Measurements from ENCODE around the gene SH3YL1. TPM values are rescaled to one million over a fixed set of nuclear protein-coding genes. Genes with fewer than 3 reads are reported as not detected.

SH3YL1 gene
- total RNA-seq: 50.2 and 55.5 TPM in 2 replicates
- long read RNA-seq, partial matches to known transcripts: 7 of 129 reads
- long read RNA-seq, other reads (novel, unspliced or antisense): 117 of 129 reads

GRCh38 chr2:263774-264492, at the start of gene SH3YL1:
TSS of gene SH3YL1 (minus strand) at chr2:264032. CDS start at chr2:263984, 48 bp downstream.
- Mint-ChIP-seq H3K9me3 (ENCODE audit: unreplicated experiment) (peaks cover 2% of the 10 kb centered on the region), H3K4me1 (ENCODE audit: unreplicated experiment) (peaks cover 29% of the 10 kb centered on the region), H3K27ac (ENCODE audit: unreplicated experiment) (peak within 1 kb of the TSS; percentile 95), H3K27me3 (ENCODE audit: unreplicated experiment) (no peaks in the 10 kb centered on the region), H3K4me3 (ENCODE audit: unreplicated experiment) (peak within 1 kb of the TSS; percentile 88), H3K36me3 (ENCODE audit: unreplicated experiment) (peaks cover 25% of the 10 kb centered on the region)
- no peak for TF ChIP-seq CTCF (IDR thresholded peaks at IDR 0.05)
- DNase-seq (ENCODE audit: extremely low spot score, unreplicated experiment): no peak

GRCh38 chr2:310994-311393, 47.2 kb upstream of the SH3YL1 start:
- H3K9me3 Mint-ChIP-seq (ENCODE audit: unreplicated experiment): no peaks in the 10 kb centered on the region
- no peak for TF ChIP-seq CTCF (IDR thresholded peaks at IDR 0.05)
- H3K27ac Mint-ChIP-seq (ENCODE audit: unreplicated experiment): no peak overlapping the region
- H3K4me1 Mint-ChIP-seq (ENCODE audit: unreplicated experiment): peaks cover 3% of the 10 kb centered on the region
- no peak overlapping the region for H3K4me3 Mint-ChIP-seq (ENCODE audit: unreplicated experiment)
- no peak for DNase-seq (ENCODE audit: extremely low spot score, unreplicated experiment)
- no peaks in the 10 kb centered on the region for H3K36me3 Mint-ChIP-seq (ENCODE audit: unreplicated experiment)
- peaks cover 4% of the 10 kb centered on the region for H3K27me3 Mint-ChIP-seq (ENCODE audit: unreplicated experiment)

GRCh38 chr2:309954-310510, 46.2 kb upstream of the SH3YL1 start:
- Mint-ChIP-seq H3K27ac (ENCODE audit: unreplicated experiment) (no peak overlapping the region), H3K4me3 (ENCODE audit: unreplicated experiment) (no peak overlapping the region), H3K27me3 (ENCODE audit: unreplicated experiment) (peaks cover 6% of the 10 kb centered on the region), H3K4me1 (ENCODE audit: unreplicated experiment) (peaks cover 3% of the 10 kb centered on the region), H3K9me3 (ENCODE audit: unreplicated experiment) (no peaks in the 10 kb centered on the region), H3K36me3 (ENCODE audit: unreplicated experiment) (no peaks in the 10 kb centered on the region)
- TF ChIP-seq CTCF (IDR thresholded peaks at IDR 0.05): no peak
- no peak for DNase-seq (ENCODE audit: extremely low spot score, unreplicated experiment)

GRCh38 chr2:309148-309953, 45.5 kb upstream of the SH3YL1 start:
- DNase-seq (ENCODE audit: extremely low spot score, unreplicated experiment): no peak
- no peaks in the 10 kb centered on the region for H3K9me3 Mint-ChIP-seq (ENCODE audit: unreplicated experiment)
- H3K4me1 Mint-ChIP-seq (ENCODE audit: unreplicated experiment): peaks cover 3% of the 10 kb centered on the region
- TF ChIP-seq CTCF (IDR thresholded peaks at IDR 0.05): no peak
- H3K4me3 Mint-ChIP-seq (ENCODE audit: unreplicated experiment): no peak overlapping the region
- H3K27ac Mint-ChIP-seq (ENCODE audit: unreplicated experiment): peak overlapping the region; percentile 24
- H3K36me3 Mint-ChIP-seq (ENCODE audit: unreplicated experiment): no peaks in the 10 kb centered on the region
- H3K27me3 Mint-ChIP-seq (ENCODE audit: unreplicated experiment): peaks cover 9% of the 10 kb centered on the region

GRCh38 chr2:305366-305765, 41.5 kb upstream of the SH3YL1 start:
- no peak overlapping the region for H3K4me3 Mint-ChIP-seq (ENCODE audit: unreplicated experiment)
- no peak for DNase-seq (ENCODE audit: extremely low spot score, unreplicated experiment)
- H3K27me3 Mint-ChIP-seq (ENCODE audit: unreplicated experiment): peaks cover 9% of the 10 kb centered on the region
- no peaks in the 10 kb centered on the region for H3K36me3 Mint-ChIP-seq (ENCODE audit: unreplicated experiment)
- TF ChIP-seq CTCF (IDR thresholded peaks at IDR 0.05): no peak
- H3K27ac Mint-ChIP-seq (ENCODE audit: unreplicated experiment): no peak overlapping the region
- peaks cover 6% of the 10 kb centered on the region for H3K9me3 Mint-ChIP-seq (ENCODE audit: unreplicated experiment)
- peaks cover 3% of the 10 kb centered on the region for H3K4me1 Mint-ChIP-seq (ENCODE audit: unreplicated experiment)
